HG02678 (cell line): ENCODE data around the gene PANX1.
"Not testable (repeated sequence)": the region's sequence is repeated elsewhere in the genome, so short reads cannot be mapped to it uniquely, and the experiment has no call there.

Source experiments
- ATAC-seq: cut with Tn5 transposase; IDR thresholded peaks from one replicate; pipeline ENCODE4 v1.9.1; 2021; ENCODE audit warnings: mild to moderate bottlenecking, moderate library complexity; ENCODE audit not compliant: unreplicated experiment

The PANX1 gene

DNA sequence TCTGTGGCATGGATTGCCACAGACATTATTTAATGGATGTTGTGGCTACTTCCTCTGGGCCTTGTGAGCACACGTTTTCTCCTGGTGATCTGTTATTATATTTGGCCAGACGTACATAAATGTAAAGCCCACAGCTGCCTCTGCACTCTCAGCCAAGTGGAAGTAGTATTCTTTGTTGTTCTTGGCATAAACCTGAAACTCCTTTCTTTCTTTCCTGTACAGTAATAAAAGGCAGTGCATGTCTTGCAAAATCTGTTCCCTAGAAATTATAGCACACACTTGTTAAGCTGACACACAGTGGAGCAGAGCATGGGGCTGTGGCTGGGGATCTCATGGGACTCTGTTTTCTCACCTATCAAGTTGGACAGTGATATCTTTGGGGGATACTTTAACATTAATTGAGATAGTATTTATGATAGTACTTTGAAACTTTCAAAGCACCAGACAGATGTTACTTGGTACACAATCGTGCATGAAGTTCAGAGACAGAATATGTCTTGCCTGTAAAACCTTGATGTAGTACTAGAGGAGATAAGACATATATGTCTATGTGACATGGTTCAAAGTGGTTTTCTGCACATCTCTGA lies 20.9 kb downstream of the PANX1 start:
- ATAC-seq, result no peak

DNA sequence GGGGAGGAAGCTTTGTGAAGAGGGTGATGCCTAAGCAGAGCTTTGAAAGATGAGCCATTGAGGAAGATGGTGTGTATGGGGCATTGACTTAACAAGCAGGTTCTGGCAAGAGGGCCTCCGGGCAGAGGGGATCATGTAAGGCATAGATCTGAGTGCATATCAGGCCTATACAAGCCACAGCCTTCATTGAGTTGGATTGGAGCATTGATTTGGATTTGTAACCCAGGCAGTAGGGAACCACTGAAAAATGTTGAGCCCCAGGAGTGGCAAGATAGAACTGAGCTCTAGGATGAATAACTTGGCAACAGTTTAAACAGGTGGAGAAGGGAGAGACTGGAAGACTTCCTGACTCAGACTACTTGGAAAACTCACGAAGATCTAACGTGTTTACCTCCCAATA lies 21.4 kb downstream of the PANX1 start:
- no peak for ATAC-seq

DNA sequence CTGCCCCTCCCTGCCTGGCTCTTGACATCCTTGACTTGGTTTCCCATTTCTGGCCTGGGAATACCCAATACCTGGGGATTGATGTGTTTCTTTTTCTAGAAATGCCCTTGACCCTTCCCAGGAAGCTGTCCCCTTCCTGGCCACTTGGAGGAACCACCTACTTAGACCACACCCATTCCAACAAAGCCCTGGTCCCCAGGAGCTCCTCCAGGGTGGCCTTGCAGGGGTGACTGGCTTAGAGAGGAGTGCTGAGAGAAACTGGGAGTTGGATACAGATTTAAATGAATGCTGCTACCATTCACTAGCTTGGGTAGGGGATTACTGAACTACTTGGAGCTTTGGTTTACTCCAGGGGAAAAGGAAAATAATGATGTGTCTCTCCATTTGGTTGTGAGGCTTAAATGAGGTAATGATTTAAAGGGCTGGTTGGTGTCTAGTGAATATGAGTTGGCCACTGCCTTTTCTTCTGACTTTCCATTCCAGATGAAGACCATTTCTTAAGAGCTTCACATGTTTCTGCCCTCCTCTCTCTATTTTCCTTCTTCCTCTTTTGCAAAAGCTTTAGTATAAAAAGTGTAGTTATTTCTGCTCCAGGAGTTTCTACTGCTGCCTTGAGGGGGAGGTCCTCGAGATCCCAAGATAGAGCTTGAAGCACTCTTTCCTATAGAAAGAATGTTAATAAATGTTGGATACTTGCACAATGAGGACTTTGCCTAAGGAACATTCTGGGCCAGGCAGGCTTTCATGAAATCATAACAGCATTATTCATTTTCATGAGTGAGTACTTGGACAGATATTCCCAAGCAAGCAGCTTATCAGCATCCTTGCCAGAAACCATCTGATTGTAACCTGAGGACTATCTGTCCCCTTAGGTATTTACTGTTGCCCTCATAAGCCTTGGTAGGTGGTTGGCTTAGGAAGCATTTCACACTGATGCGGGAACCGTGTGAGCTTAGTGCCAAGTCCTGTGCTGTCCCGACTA lies 22.4 kb downstream of the PANX1 start:
- no peak for ATAC-seq

DNA sequence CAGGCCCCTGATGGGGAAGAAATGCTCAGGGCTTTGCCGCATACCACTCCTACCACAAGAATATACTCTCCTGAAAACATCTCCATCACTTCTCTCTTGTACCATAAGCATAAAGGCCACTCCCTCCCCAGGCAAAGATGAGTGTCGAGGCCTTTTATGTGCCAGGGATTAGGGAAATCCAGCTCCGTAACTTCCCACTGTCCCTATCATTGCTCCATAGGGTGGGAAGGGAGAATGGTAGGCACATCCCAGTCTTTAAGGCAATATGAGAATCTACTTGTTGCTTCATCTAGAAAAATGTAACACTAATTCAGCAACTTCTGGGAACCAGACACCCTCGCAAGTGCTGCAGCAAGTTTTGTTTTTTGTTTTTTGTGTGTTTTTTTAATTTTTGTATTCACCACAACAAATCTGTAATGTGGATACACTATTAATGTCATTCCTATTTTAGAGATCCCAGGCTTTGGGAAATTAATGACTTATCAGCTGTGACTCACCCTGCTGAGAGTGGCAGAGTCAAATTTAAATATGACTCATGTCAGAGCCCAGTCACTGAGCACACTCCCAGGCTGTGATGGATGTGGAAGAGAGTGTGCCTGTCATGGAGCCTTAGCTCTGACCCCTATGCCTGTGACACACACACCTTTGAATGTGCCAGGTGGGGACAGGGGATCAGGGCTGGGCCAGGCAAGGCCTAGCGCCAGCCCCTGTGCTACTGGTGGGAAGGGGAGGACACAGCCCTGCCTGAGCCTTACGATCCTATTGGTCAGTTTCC lies 23.4 kb downstream of the PANX1 start:
- ATAC-seq, result no peak

DNA sequence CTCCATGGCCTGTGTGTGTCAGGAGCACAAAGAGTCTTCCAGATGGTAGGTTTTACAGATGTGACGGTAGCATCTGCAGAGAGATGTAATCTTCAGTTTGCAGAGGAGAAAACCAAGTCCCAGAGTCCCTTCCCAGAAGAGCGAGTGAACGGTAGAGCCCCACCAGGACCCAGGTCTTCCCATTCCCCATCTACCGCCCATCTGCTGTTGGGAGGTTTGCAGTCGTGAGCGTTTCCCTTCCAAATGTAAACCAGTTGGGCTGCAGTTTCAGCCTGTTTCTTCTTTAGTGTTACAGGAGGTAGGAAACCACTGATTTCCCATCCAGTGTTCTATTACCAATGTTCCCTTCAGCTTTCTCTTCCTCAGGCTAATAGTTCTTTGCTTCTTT lies 24.0 kb downstream of the PANX1 start:
- ATAC-seq, result no peak

DNA sequence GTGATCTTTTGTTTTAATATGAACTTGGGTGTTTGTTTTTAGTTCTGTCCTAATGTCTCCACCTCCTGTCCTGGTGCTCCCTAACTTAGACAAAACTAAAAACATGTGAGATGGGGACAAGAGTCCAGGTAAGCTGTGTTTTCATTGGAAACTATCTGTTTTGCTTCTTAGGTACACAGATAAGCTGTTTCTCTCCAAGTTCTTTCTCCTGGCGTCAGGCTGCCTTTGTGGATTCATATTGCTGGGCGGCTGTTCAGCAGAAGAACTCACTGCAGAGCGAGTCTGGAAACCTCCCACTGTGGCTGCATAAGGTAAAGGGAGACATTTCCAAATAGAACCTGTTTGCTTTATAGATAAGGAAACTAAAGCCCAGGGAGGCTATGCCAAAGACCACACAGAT lies 24.7 kb downstream of the PANX1 start:
- ATAC-seq, result no peak

DNA sequence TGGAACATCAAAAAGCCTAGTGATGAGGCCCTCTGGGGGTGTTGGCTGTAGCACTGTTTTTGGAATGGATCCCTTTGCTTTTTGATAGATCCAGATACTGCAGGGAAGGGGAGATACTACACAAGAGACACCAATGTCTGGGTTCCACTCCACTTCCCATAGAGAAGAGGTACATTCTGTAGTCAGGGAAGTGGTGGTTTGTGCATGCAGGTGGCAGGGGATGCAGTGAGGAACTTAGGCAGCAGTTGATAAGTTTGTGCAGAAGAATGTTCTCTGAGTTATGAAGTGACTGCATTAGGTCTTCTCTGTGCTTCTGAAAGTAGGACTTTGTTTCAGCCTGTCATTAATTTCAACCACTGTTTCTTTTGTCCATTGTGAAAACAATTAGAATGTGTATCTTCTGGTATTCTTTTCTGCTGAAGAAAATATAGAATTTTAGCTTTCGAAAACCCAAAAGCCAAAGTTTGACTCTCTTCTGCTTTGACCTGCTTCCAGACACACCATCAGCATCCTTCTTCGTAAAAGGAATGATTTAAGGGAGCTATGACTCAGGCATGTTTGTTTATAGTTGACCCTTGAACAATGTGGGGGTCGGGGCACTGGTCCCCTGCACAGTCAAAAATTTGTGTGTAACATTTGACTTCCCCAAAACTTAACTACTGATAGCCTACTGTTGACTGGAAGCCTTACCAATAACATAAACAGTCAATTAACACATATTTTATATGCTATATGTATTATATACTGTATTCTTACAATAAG lies 25.6 kb downstream of the PANX1 start:
- ATAC-seq, result no peak

DNA sequence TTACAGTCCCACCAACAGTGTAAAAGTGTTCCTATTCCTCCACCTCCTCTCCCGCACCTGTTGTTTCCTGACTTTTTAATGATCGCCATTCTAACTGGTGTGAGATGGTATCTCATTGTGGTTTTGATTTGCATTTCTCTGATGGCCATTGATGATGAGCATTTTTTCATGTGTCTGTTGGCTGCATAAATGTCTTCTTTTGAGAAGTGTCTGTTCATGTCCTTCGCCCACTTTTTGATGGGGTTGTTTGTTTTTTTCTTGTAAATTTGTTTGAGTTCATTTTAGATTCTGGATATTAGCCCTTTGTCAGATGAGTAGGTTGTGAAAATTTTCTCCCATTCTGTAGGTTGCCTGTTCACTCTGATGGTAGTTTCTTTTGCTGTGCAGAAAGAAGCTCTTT lies 28.7 kb downstream of the PANX1 start:
- ATAC-seq, result not testable (repeated sequence)

DNA sequence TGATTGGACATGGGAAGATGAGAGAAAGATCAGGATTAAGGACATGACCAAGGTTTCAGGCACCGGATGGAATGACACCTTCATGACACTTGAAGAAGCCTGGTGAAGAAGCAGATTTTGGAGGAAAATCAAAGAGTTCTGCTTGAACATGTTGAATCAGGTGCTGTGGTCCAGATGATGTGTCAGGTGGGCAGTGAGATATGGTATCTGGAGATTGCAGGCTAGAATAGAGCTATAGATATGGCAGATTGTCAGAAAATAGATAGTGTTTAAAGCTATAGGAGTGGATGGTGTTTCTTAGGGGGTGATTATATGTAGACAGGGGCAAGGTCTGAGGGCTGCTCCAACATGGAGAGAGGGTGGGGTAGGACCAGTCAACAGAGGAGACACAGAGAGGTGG lies 40.2 kb downstream of the PANX1 start:
- no peak for ATAC-seq

DNA sequence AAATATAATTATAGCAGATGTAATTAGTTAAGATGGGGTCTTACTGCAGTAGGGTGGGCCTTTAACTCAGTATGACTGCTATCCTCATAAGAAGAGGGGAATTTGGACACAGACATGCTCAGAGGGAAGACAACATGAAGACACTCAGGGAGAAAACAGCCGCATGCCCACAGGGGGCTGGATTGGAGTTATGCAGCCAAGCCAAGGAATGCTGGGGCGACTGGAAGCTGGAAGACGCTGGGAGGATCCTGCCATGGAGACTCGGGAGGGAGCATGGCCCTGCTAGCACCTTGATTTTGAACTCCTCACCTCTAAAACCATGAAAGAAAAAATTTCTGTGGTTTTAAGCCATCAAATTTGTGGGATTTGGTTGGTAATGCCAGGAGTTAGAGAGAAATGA lies 40.9 kb downstream of the PANX1 start:
- no peak for ATAC-seq

DNA sequence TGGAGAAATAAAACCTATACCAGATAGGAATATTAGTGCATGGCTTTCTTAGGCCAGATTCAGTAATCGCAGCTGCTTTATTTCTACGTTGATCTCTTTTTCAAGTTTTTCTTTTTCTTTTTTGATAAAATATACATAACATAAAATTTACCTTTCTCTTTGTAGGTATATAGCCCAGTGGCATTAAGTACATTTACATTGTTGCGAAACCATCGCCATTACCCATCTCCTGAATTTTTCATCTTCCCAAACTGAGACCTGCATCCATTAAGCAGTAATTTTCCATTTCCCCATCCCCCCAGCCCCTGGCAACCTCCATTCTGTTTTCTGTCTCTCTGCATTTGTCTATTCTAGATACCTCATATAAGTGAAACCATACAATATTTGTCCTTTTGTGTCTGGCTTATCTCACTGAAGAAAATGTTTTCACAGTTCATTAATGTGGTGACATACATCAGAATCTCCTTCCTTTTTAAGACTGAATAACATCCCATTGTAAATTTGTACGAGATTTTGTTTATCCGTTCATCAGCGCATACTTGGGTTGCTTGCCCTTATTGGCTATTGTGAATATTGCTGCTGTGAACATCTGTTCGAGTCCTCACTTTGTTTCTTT lies 41.4 kb downstream of the PANX1 start:
- no peak for ATAC-seq

DNA sequence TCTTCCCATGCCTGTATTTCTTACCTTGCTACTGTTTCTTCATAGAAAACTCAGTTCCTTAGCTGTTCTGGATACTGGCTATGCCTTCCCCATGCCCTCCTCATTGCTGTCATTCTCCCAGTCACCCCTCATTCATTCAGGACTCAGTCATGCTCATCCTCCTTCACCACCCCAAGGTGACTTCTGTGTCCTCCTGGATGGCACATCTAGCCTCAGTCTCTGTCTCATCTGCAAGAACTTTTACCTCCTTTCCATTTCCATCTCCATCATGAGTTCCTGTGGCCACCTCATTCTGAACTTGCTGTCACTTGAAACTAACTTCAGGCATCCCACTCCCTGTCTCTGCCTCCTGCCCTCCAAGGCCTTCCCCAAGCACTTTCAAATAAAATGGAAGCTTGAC lies 42.3 kb downstream of the PANX1 start:
- no peak for ATAC-seq

DNA sequence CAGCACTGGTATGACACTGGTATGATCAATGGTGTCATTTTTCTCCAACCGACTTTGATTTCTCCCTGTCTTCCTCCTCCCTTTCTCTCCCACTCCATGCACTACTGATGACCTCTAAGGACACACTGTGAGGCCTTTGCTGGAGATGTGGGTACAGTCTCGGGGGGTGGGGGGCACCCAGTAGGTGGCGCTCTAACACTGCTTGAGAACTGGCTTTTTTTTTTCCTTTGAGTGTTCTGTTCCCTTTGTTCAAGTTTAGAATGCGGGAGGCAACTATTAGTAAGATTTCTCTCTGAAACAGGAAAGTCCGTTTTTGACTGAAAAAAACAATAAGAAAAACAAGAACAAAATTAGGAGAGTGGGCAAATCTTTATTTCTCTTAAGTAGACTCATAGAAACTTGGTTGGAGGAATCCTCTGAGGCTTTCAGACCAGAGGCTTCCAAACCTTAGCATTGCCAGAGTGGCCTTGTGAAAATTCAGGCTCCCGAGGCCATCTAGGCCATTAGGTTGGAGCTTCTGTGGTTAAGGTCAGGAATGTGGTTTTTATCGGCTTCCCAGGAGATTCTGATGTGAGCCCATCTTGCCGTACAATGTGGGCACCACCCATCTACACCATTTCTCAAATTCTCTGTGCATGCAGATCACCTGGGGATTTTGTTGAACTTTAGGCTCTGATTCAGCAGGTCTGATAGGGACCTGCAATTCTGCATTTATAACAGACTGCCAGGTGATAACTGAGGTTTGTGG lies 43.2 kb downstream of the PANX1 start:
- ATAC-seq, result peak; percentile 65

DNA sequence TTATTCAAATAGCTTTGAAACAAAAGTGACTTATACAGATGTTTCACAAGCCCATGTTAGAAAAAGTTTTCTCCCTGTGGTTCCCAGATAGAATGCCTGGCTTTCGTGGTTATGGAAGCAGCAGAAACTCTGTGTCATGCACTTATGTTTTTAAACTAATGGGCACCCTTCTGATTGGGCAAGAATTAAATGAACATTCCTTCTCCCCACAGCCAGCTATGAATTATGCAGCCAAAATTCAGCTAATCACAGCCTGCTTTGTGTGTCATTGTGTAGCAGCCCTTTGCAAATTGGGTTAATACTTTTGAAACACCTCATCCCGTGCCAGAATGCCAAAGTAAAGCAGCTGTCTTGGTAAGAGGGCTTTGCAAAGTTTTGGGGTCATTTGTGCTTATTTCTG lies 46.9 kb downstream of the PANX1 start:
- ATAC-seq, result no peak

DNA sequence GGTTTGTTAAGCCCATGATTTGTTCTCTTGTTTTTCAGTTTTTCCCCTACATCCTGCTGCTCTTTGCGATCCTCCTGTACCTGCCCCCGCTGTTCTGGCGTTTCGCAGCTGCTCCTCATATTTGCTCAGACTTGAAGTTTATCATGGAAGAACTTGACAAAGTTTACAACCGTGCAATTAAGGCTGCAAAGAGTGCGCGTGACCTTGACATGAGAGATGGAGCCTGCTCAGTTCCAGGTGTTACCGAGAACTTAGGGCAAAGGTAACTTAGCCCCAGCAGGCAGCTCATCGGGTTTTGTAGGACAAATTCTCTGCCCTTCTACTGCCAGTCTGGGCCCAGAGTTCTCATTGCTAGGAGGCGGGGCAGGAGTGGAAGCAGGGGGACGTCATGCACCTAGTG lies 49.7 kb downstream of the PANX1 start:
- no peak for ATAC-seq

DNA sequence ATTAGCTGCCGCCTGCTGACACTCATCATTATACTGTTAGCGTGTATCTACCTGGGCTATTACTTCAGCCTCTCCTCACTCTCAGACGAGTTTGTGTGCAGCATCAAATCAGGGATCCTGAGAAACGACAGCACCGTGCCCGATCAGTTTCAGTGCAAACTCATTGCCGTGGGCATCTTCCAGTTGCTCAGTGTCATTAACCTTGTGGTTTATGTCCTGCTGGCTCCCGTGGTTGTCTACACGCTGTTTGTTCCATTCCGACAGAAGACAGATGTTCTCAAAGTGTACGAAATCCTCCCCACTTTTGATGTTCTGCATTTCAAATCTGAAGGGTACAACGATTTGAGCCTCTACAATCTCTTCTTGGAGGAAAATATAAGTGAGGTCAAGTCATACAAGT lies 51.1 kb downstream of the PANX1 start:
- ATAC-seq, result no peak

DNA sequence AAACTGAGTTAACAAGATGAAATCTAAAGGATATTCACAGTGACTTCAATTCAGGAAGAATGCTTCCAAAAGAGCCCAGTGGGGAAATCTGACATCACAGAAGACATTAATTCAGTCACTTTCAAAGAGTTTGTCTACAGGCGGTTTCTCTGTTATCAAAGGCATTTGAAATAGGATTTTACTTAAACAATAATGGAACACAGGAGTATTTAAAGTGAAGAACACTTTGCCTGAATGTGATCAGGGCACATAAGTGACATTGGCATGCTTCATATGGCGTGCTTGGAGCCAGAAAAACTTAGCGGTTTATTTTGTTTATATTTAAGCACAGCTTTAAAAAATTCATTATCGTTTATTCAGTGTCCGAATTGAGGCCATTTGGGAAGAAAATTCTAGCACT lies 52.9 kb downstream of the PANX1 start:
- no peak for ATAC-seq

DNA sequence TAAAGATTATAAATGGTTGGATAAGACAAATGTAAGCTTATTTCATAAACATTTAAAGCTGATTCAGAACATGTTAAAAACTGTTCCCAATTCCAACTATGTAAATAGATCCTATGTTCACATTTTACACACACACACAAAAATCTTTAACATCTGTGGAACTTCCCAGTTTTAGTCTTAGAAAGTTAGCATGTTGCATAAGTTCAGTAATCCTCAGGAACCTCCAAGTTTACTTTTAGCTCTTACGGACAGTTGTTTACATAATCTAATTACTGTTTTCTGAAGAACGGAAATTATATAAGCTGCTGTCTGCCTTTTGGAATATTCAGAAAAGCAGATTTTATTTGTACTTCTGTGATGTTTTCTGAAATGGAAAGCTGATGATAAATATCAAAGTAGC lies 53.3 kb downstream of the PANX1 start:
- no peak for ATAC-seq

DNA sequence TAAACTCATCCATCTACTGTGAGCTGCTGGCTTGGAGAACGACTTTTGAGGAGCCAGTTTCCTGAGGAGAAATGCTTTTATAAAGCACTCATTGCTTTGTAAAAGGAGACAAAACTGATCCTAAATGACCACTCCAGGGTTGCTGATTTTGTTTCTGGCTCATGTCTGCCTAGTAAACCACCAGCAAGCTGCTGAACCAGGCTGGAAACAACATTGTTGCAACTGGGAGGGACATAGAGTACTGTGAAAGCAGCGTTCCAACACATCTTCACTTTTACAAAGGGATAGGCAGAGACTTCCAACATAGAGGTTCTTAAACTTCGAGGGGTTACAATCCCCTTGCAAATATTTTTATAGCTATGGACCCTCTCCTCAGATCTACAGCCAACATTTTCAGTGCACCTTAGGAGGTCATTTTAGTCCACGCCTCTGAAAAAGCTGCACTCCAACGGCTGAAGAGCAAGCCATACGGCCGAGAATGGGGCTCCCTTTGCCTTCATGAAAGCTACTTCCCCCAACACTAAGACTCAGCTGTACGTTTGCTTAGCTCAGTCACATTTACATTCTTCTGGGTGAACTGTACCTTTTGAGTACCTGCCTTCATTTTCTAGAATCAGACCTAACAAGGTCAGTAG lies 54.7 kb downstream of the PANX1 start:
- peak; percentile 7 for ATAC-seq
